Suprapubic skin (tissue), 3 donors: ENCODE results near the gene AXDND1.

Source experiments
- EP300 ChIP-seq: sonication (generic); formaldehyde crosslinking; IDR thresholded peaks from one replicate; pipeline ENCODE4 v1.6.1; 2017; ENCODE audit warnings: antibody characterized with exemption
- POLR2A ChIP-seq, 2 donors: fragments of 450-650 bp; IDR thresholded peaks; one replicate each; pipeline ENCODE4 v1.6.1; 2017; ENCODE audit warnings: antibody characterized with exemption in 2 of 2, mild to moderate bottlenecking in 2 of 2, moderate library complexity in 2 of 2
- TF ChIP-seq, protein P1 (sequence below), 2 donors: fragments of 200-600 bp in 1 of 2; fragments of 450-650 bp in 1 of 2; sonication (generic) in 1 of 2; IDR thresholded peaks; one replicate each; pipeline ENCODE4 v1.5.1; 2016 to 2019; ENCODE audit warnings: antibody characterized with exemption in 2 of 2, mild to moderate bottlenecking in 1 of 2, moderate library complexity in 1 of 2

DNA sequence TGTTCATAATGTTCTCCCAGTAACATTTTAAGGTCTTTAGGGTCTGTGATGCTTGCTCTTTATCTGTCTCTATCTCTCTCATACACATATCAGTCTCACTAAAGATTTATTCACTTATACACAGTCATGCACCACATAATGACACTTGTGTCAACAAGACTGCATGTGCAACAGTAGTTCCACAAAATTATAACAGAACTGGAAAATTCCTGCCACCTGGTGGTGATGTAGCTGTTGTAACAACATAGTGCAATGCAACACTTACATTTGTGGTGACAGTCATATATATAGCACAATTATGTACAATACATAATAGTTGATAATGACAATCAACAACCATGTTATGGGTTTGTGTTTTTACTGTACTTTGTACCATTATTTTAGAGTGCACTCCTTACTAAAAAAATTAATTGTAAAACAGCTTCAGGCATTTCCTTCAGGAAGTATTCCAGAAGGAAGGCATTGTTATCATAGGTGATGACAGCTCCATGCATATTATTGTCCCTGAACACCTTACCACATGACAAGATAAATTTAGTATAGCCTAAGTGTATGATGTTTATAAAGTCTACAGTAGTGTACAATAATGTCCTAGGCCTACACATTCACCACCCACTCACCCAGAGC is 234.0 kb downstream of the AXDND1 start:
- TF ChIP-seq, protein P1, sequence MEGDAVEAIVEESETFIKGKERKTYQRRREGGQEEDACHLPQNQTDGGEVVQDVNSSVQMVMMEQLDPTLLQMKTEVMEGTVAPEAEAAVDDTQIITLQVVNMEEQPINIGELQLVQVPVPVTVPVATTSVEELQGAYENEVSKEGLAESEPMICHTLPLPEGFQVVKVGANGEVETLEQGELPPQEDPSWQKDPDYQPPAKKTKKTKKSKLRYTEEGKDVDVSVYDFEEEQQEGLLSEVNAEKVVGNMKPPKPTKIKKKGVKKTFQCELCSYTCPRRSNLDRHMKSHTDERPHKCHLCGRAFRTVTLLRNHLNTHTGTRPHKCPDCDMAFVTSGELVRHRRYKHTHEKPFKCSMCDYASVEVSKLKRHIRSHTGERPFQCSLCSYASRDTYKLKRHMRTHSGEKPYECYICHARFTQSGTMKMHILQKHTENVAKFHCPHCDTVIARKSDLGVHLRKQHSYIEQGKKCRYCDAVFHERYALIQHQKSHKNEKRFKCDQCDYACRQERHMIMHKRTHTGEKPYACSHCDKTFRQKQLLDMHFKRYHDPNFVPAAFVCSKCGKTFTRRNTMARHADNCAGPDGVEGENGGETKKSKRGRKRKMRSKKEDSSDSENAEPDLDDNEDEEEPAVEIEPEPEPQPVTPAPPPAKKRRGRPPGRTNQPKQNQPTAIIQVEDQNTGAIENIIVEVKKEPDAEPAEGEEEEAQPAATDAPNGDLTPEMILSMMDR (IDR thresholded peaks at IDR 0.05) = peak in 1 of 2 donors; percentile 36
- TF ChIP-seq POLR2A (IDR thresholded peaks at IDR 0.05) (no peak), EP300 (no peak)
